ENCODE results near the gene GDPD5. TPM values are rescaled to one million over a fixed set of nuclear protein-coding genes. Genes with fewer than 3 reads are reported as not detected.
A peak's percentile ranks its signal among the peaks of the same experiment; 100 is the strongest.

GDPD5 gene
- total and polyA plus RNA-seq, 9 donors: 3.8 to 15.8 (median 8.1) TPM

DNA sequence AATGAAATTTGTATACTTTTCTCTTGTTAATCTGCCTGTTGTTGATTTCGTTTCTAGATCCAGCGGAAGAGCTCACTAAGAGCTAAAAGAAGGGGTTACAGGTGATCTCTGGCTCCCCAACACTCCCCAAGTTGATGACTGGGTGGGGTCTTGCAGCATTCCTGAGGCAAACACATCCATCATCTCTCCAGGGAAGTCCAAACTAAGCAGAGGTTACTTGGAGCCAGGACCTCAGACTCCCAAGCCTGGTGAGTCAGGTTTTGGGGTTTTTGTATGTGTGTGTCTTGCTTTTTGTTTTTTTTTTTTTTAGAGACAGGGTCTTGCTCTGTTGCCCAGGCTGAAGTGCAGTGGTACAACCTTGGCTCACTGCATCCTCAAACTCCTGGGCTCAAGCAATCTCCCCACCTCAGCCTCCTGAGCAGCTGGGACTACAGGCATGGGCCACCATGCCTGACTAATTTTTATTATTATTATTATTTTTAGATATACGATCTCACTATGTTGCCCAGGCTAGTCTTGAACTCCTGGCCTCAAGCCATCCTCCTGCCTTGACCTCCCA is 137.9 kb downstream of the GDPD5 start:
- 62 to 73% (median 67%) methylated on average over 3 of the region's 3 CpGs for WGBS, 3 donors
- no peak overlapping the region for H3K27ac ChIP-seq
- no peak for TF ChIP-seq POLR2A (IDR thresholded peaks at IDR 0.05)
- TF ChIP-seq, protein P1, sequence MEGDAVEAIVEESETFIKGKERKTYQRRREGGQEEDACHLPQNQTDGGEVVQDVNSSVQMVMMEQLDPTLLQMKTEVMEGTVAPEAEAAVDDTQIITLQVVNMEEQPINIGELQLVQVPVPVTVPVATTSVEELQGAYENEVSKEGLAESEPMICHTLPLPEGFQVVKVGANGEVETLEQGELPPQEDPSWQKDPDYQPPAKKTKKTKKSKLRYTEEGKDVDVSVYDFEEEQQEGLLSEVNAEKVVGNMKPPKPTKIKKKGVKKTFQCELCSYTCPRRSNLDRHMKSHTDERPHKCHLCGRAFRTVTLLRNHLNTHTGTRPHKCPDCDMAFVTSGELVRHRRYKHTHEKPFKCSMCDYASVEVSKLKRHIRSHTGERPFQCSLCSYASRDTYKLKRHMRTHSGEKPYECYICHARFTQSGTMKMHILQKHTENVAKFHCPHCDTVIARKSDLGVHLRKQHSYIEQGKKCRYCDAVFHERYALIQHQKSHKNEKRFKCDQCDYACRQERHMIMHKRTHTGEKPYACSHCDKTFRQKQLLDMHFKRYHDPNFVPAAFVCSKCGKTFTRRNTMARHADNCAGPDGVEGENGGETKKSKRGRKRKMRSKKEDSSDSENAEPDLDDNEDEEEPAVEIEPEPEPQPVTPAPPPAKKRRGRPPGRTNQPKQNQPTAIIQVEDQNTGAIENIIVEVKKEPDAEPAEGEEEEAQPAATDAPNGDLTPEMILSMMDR (IDR thresholded peaks at IDR 0.05): no peak
- TF ChIP-seq EP300 (IDR thresholded peaks at IDR 0.05): no peak
- no peaks in the 10 kb centered on the region for H3K9me3 ChIP-seq
- DNase-seq: no peak
- H3K36me3 ChIP-seq: no peaks in the 10 kb centered on the region
- H3K27me3 ChIP-seq: no peaks in the 10 kb centered on the region
- H3K4me1 ChIP-seq (ENCODE audit: insufficient read depth): no peaks in the 10 kb centered on the region
- H3K4me3 ChIP-seq: no peak overlapping the region
- intact Hi-C loops (cut with DNase I): loop anchor here in 3 of 4 donors (5.0 to 10.0 kb wide), 2 partner anchors 137 to 144 kb away; partner anchors contain the start of gene GDPD5 (in 1 of the 3)

DNA sequence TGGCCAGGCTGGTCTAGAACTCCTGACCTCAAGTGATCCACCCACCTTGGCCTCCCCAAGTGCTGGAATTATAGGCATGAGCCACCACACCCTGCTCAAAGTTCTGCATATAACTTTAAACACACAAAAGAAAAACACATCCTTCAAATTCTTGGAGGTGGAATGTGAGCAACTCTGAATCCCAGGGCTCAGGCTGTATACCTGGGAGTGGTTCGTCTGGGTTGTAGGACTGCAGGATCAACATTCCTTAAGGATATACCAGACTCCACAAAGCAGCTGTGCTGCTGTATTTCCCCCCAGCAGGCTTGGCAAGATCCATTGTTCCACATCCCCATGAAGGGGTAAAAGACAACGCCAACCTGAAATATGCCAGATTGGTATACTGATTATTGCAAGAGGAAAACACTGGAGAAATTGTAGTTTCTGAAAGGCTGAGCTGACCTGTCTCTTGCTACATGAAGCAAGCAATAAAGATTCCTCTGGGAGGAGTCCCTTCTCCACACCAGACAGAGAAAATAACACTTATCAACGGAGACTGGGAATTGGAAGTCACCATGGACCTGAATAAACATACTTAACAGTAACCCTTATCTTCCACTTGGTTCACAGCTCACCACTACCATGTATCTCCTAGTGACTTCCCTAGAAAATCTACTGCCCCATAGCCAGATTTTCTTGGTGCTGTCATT is 138.7 kb downstream of the GDPD5 start:
- Histone ChIP-seq H3K4me1 (ENCODE audit: insufficient read depth) (no peaks in the 10 kb centered on the region), H3K36me3 (no peaks in the 10 kb centered on the region), H3K27me3 (no peaks in the 10 kb centered on the region), H3K4me3 (no peak overlapping the region), H3K27ac (no peak overlapping the region), H3K9me3 (no peaks in the 10 kb centered on the region)
- intact Hi-C loops (cut with DNase I): loop anchor here in 3 of 4 donors (5.0 to 10.0 kb wide), 2 partner anchors 138 to 145 kb away; partner anchors contain the start of gene GDPD5 (in 1 of the 3)
- TF ChIP-seq, protein P1 (IDR thresholded peaks at IDR 0.05): no peak
- DNase-seq: peak in 1 of 5 donors; percentile 9
- WGBS, 3 donors: 28 to 46% (median 32%) methylated on average over 3 of the region's 3 CpGs

Small RNA genes within 50 kb of the gene (small RNA-seq; reads per million reads assigned to genes)
- gene SNORD15A (not detected), gene SNORD15B (23.4 reads per million, percentile 88 among the genes with 10 or more reads in this experiment)

Other genes starting within 250 kb of the GDPD5 start
- 10 to 100 TPM; 16.5 to 68.0 (median 30.6) TPM for gene ARRB1, start 174.3 kb downstream of the GDPD5 start, total RNA-seq
- 10 to 100 TPM; 15.2 to 27.2 TPM for gene ARRB1, start 174.3 kb downstream of the GDPD5 start, polyA plus RNA-seq
- gene RPS3, start 126.4 kb downstream of the GDPD5 start, total RNA-seq: 1,000 to 10,000 TPM; 4,127 to 7,276 (median 5,342) TPM
- gene RPS3, start 126.4 kb downstream of the GDPD5 start, polyA plus RNA-seq: 1,000 to 10,000 TPM; 3,268 to 7,073 TPM
- gene KLHL35, start 92.7 kb downstream of the GDPD5 start, total RNA-seq: 1 to 10 TPM in 1 of 7 donors, under 1 TPM in 4, not detected in 2; 0.13 to 1.1 (median 0.34) TPM
- gene KLHL35, start 92.7 kb downstream of the GDPD5 start, polyA plus RNA-seq: under 1 TPM; 0.07 to 0.35 TPM
- 100 to 1,000 TPM; 122 to 289 (median 188) TPM for gene SERPINH1, start 36.3 kb upstream of the GDPD5 start, total RNA-seq
- 100 to 1,000 TPM; 155 to 163 TPM for gene SERPINH1, start 36.3 kb upstream of the GDPD5 start, polyA plus RNA-seq
- gene MAP6, start 143.1 kb upstream of the GDPD5 start, total RNA-seq: 10 to 100 TPM in 3 of 7 donors, 1 to 10 TPM in 4; 2.1 to 18.7 (median 8.8) TPM
- gene MAP6, start 143.1 kb upstream of the GDPD5 start, polyA plus RNA-seq: 10 to 100 TPM in 1 of 2 donors, 1 to 10 TPM in 1; 6.0 to 17.6 TPM
- gene MOGAT2, start 191.9 kb upstream of the GDPD5 start, total RNA-seq: 1 to 10 TPM in 1 of 7 donors, under 1 TPM in 1, not detected in 5; 0.72 to 1.1 TPM
- not detected for gene MOGAT2, start 191.9 kb upstream of the GDPD5 start, polyA plus RNA-seq
- 1 to 10 TPM in 6 of 7 donors, under 1 TPM in 1; 0.69 to 2.1 (median 1.6) TPM for gene DGAT2, start 242.8 kb upstream of the GDPD5 start, total RNA-seq
- gene DGAT2, start 242.8 kb upstream of the GDPD5 start, polyA plus RNA-seq: 10 to 100 TPM in 1 of 2 donors, 1 to 10 TPM in 1; 1.2 to 21.1 TPM

Measured in ovary (tissue), 9 donors.